Endothelial cell of umbilical vein (primary cell): ENCODE data around the gene PPP1R9A. TPM values are rescaled to one million over a fixed set of nuclear protein-coding genes. Genes with fewer than 3 reads are reported as not detected.

Source experiments
- BruUV-seq: library from RNA; stranded (reverse); fragments of 400-500 nt; replicated peaks from 2 replicates; lab custom pipeline; 2021; lab: Mats Ljungman, UMichigan
- CTCF ChIA-PET: fragments of 300-600, 350-600 bp; sonication (Branson Sonifier 250); formaldehyde crosslinking; loops from one replicate; lab custom pipeline; 2021; ENCODE audit warnings: antibody characterized with exemption, inconsistent platforms; lab: Charles Lee
- POLR2A ChIA-PET: fragments of 300-600, 350-600 bp; sonication (Branson Sonifier 250); formaldehyde crosslinking; loops from one replicate; lab custom pipeline; 2021; ENCODE audit warnings: antibody characterized with exemption, inconsistent platforms; lab: Charles Lee
- DNase-seq: peaks from one replicate; pipeline ENCODE4 v3.0.0-alpha.2; 2011; ENCODE audit warnings: low read depth, low spot score
- FAIRE-seq: peaks from 2 replicates; lab custom pipeline; 2011; peaks lifted over from hg19 to GRCh38; lab: Jason Lieb, UNC
- H2AFZ ChIP-seq: 2 replicates; pipeline ENCODE4 v1.6.0; 2012; ENCODE audit warnings: low read depth, low read length, control low read depth, inconsistent platforms
- H3K27ac ChIP-seq: 2 replicates; pipeline ENCODE4 v1.5.1; 2011; ENCODE audit warnings: low read depth, mild to moderate bottlenecking, control low read depth, low read length, moderate library complexity; ENCODE audit not compliant: insufficient read depth
- H3K27me3 ChIP-seq, 2 experiments: 2 replicates each; pipeline versions ENCODE4 v1.6.0 to v1.6.1; 2011; ENCODE audit warnings: low read length in 2 of 2, mixed read lengths in 1 of 2; ENCODE audit not compliant: control insufficient read depth in 2 of 2, insufficient read depth in 2 of 2
- H3K36me3 ChIP-seq, 2 experiments: 2 replicates in 1 of 2; 3 replicates in 1 of 2; pipeline ENCODE4 v1.5.1; 2011; ENCODE audit warnings: low read length in 2 of 2, mild to moderate bottlenecking in 1 of 2, moderate library complexity in 1 of 2; ENCODE audit not compliant: control insufficient read depth in 2 of 2, insufficient read depth in 2 of 2; ENCODE audit errors: extremely low read depth in 1 of 2
- H3K4me1 ChIP-seq: 3 replicates; pipeline ENCODE4 v1.5.1; 2011; ENCODE audit warnings: mild to moderate bottlenecking, low read length; ENCODE audit not compliant: control insufficient read depth, insufficient read depth; ENCODE audit errors: extremely low read depth
- H3K4me2 ChIP-seq: 2 replicates; pipeline ENCODE4 v1.6.1; 2011; ENCODE audit warnings: low read length, control low read depth, mixed read lengths; ENCODE audit not compliant: insufficient read depth
- H3K4me3 ChIP-seq, 3 experiments: fragments of 200-600 bp in 1 of 3; sonication (generic), shearing (Covaris generic) in 1 of 3; replicated peaks in 1 of 3; 2 replicates each; pipeline ENCODE4 v1.5.1; 2011 to 2016; ENCODE audit warnings: control low read depth in 3 of 3, low read length in 3 of 3, mild to moderate bottlenecking in 2 of 3, inconsistent platforms in 1 of 3, low read depth in 1 of 3, moderate library complexity in 1 of 3; ENCODE audit not compliant: insufficient read depth in 1 of 3
- H3K79me2 ChIP-seq: 2 replicates; pipeline ENCODE4 v1.6.0; 2012; ENCODE audit warnings: low read length, inconsistent platforms; ENCODE audit not compliant: control insufficient read depth, insufficient read depth
- H3K9ac ChIP-seq: replicated peaks from 2 replicates; pipeline ENCODE3; 2011; ENCODE audit warnings: low read length, control low read depth; ENCODE audit not compliant: insufficient read depth; ENCODE audit errors: extremely low read depth
- H3K9me1 ChIP-seq: replicated peaks from 3 replicates; pipeline ENCODE4 v1.6.0; 2011; ENCODE audit warnings: mild to moderate bottlenecking, low read length; ENCODE audit not compliant: control insufficient read depth, insufficient read depth; ENCODE audit errors: extremely low read depth
- H3K9me3 ChIP-seq: replicated peaks from 2 replicates; pipeline ENCODE4 v1.5.1; 2012; ENCODE audit warnings: low read length, inconsistent platforms; ENCODE audit not compliant: control insufficient read depth, insufficient read depth
- H4K20me1 ChIP-seq: replicated peaks from 2 replicates; pipeline ENCODE3; 2011; ENCODE audit warnings: mild to moderate bottlenecking, low read length; ENCODE audit not compliant: control insufficient read depth, insufficient read depth; ENCODE audit errors: extremely low read depth
- EZH2 ChIP-seq: IDR thresholded peaks from 2 replicates; pipeline ENCODE4 v1.6.1; 2012; ENCODE audit warnings: borderline replicate concordance, low read depth, mild to moderate bottlenecking, moderate library complexity, low read length, inconsistent platforms; ENCODE audit not compliant: severe bottlenecking
- FOS ChIP-seq: IDR thresholded peaks from 2 replicates; pipeline ENCODE4 v1.6.1; 2011; ENCODE audit warnings: mild to moderate bottlenecking, low read length, moderate library complexity, borderline replicate concordance; ENCODE audit not compliant: insufficient read depth
- GATA2 ChIP-seq: IDR thresholded peaks from 2 replicates; pipeline ENCODE4 v1.7.0; 2011; ENCODE audit warnings: low read depth, mild to moderate bottlenecking, moderate library complexity, mixed read lengths, low read length; ENCODE audit not compliant: insufficient read length, insufficient read depth
- JUN ChIP-seq: IDR thresholded peaks from 2 replicates; pipeline ENCODE4 v1.6.1; 2011; ENCODE audit warnings: borderline replicate concordance, low read depth; ENCODE audit not compliant: insufficient read length, insufficient read depth
- MYC ChIP-seq: IDR thresholded peaks from one replicate; pipeline ENCODE4 v1.6.1; 2011; ENCODE audit warnings: mild to moderate bottlenecking, low read depth, low read length
- POLR2A ChIP-seq: IDR thresholded peaks from 2 replicates; pipeline ENCODE4 v1.6.1; 2012; ENCODE audit warnings: low read depth, mild to moderate bottlenecking, control low read depth, low read length
- POLR2AphosphoS5 ChIP-seq: IDR thresholded peaks from 2 replicates; pipeline ENCODE4 v1.6.1; 2012; ENCODE audit warnings: low read depth, mild to moderate bottlenecking, control low read depth, low read length, moderate library complexity; ENCODE audit not compliant: insufficient read depth
- dilution Hi-C: fragments of 300-500 bp; cut with MboI; formaldehyde crosslinking; loops from one replicate; pipeline ENCODE4 v1.15.0; 2019; ENCODE audit warnings: low sequenced_read_pairs; ENCODE audit not compliant: extremely low pct_ligation_motif_present
- intact Hi-C: fragments of 100-400 bp; cut with micrococcal nuclease; formaldehyde crosslinking; loops from one replicate; pipeline ENCODE4 v1.10.0; 2022
- polyA plus RNA-seq, 4 experiments: library from polyadenylated mRNA; depleted of rRNA in 3 of 4; stranded (reverse) in 3 of 4; unstranded in 1 of 4; fragments of >200 nt; gene quantifications; 2 replicates each; pipeline versions ENCODE4 v1.2.1 to v1.2.3, GENCODE V29; 2011 to 2012; ENCODE audit warnings: missing spikeins in 1 of 4
- total RNA-seq: library from RNA; stranded (reverse); gene quantifications from 2 replicates; pipeline ENCODE4 v1.2.3, GENCODE V29; 2021
- TF ChIP-seq, protein P1 (sequence below), 2 donors: IDR thresholded peaks; 1 replicate in 1 of 2; 2 replicates in 1 of 2; pipeline ENCODE4 v1.5.1; 2011; ENCODE audit warnings: low read length in 2 of 2, mild to moderate bottlenecking in 2 of 2, moderate library complexity in 2 of 2, control low read depth in 1 of 2, inconsistent platforms in 1 of 2, low read depth in 1 of 2; ENCODE audit not compliant: insufficient read depth in 1 of 2; ENCODE audit errors: extremely low read depth in 1 of 2
- TF ChIP-seq, protein P2 (sequence below): IDR thresholded peaks from 2 replicates; pipeline ENCODE4 v1.6.1; 2011; ENCODE audit not compliant: insufficient read depth, insufficient read length

PPP1R9A gene
- total and polyA plus RNA-seq, 2 donors (not counting 3 experiments of a cell fraction or from before 2014, with no cell fraction given) = 0.50 to 3.0 TPM

GRCh38 chr7:94955807-94956206 lies 48.4 kb downstream of the PPP1R9A start:
- no peaks in the 10 kb centered on the region for H3K9me1 ChIP-seq
- CTCF ChIA-PET = no interaction called here

More at GRCh38 chr7:94955807-94956206, 48.4 kb downstream of the PPP1R9A start:
- dilution Hi-C loops (no loop called here), intact Hi-C loops (no loop called here)
- H3K36me3 ChIP-seq = no peaks in the 10 kb centered on the region
- TF ChIP-seq, protein P1, sequence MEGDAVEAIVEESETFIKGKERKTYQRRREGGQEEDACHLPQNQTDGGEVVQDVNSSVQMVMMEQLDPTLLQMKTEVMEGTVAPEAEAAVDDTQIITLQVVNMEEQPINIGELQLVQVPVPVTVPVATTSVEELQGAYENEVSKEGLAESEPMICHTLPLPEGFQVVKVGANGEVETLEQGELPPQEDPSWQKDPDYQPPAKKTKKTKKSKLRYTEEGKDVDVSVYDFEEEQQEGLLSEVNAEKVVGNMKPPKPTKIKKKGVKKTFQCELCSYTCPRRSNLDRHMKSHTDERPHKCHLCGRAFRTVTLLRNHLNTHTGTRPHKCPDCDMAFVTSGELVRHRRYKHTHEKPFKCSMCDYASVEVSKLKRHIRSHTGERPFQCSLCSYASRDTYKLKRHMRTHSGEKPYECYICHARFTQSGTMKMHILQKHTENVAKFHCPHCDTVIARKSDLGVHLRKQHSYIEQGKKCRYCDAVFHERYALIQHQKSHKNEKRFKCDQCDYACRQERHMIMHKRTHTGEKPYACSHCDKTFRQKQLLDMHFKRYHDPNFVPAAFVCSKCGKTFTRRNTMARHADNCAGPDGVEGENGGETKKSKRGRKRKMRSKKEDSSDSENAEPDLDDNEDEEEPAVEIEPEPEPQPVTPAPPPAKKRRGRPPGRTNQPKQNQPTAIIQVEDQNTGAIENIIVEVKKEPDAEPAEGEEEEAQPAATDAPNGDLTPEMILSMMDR (IDR thresholded peaks at IDR 0.05; ENCODE audit: extremely low read depth in 1 of 2, insufficient read depth in 1 of 2, low read depth in 1 of 2, low read length in 2 of 2) = no peak
- TF ChIP-seq FOS (no peak), POLR2A (no peak), EZH2 (no peak), JUN (no peak), MYC (no peak), POLR2AphosphoS5 (no peak), GATA2 (no peak)
- TF ChIP-seq, protein P2, sequence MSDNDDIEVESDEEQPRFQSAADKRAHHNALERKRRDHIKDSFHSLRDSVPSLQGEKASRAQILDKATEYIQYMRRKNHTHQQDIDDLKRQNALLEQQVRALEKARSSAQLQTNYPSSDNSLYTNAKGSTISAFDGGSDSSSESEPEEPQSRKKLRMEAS = no peak
- BruUV-seq = no TSS peak
- FAIRE-seq (no peak), DNase-seq (no peak)
- H3K9me3 ChIP-seq = no peaks in the 10 kb centered on the region
- no peak overlapping the region for H2AFZ ChIP-seq
- no peaks in the 10 kb centered on the region for H3K27me3 ChIP-seq
- no peaks in the 10 kb centered on the region for H4K20me1 ChIP-seq
- no peak overlapping the region for H3K4me2 ChIP-seq
- H3K9ac ChIP-seq = no peak overlapping the region
- POLR2A ChIA-PET = no interaction called here
- no peak overlapping the region for H3K4me3 ChIP-seq
- no peaks in the 10 kb centered on the region for H3K79me2 ChIP-seq
- no peak overlapping the region for H3K27ac ChIP-seq
- no peaks in the 10 kb centered on the region for H3K4me1 ChIP-seq
